OCI-LY7 (cell line): Measurements from ENCODE around the gene ITGB2. TPM values are rescaled to one million over a fixed set of nuclear protein-coding genes. Genes with fewer than 3 reads are reported as not detected.

Experiments
- BruUV-seq: library from RNA; stranded (reverse); fragments of 400-500 nt; replicated peaks from 2 replicates; lab custom pipeline; 2021; lab: Mats Ljungman, UMichigan
- CTCF ChIA-PET: fragments of 300-600 bp; sonication (Branson Sonifier 250); formaldehyde crosslinking; loops from one replicate; lab custom pipeline; 2022; ENCODE audit warnings: antibody characterized with exemption; ENCODE audit not compliant: unreplicated experiment; lab: Charles Lee
- POLR2A ChIA-PET: fragments of 300-600 bp; sonication (Branson Sonifier 250); formaldehyde crosslinking; loops from one replicate; lab custom pipeline; 2022; ENCODE audit warnings: antibody characterized with exemption; lab: Charles Lee
- DNase-seq: peaks from one replicate; pipeline ENCODE4 v3.0.0-alpha.2; 2015; ENCODE audit warnings: low spot score
- H2AFZ ChIP-seq: fragments of 200-600 bp; sonication (generic), shearing (Covaris generic); 2 replicates; pipeline ENCODE4 v1.6.1; 2014; ENCODE audit warnings: mild to moderate bottlenecking, antibody characterized with exemption, low read length, moderate library complexity
- H3K27ac ChIP-seq: fragments of 200-600 bp; sonication (generic); 2 replicates; pipeline ENCODE4 v1.5.1; 2014; ENCODE audit warnings: mixed run types, low read depth, mild to moderate bottlenecking, moderate library complexity, low read length, inconsistent platforms; ENCODE audit not compliant: poor library complexity, severe bottlenecking
- H3K36me3 ChIP-seq: fragments of 200-600 bp; sonication (generic); 2 replicates; pipeline ENCODE4 v1.6.1; 2014; ENCODE audit warnings: mild to moderate bottlenecking, antibody characterized with exemption, low read length, moderate library complexity, mixed read lengths; ENCODE audit not compliant: insufficient read depth
- H3K4me1 ChIP-seq: fragments of 200-600 bp; sonication (generic); 2 replicates; pipeline ENCODE4 v1.5.1; 2014; ENCODE audit warnings: mild to moderate bottlenecking, low read length; ENCODE audit not compliant: insufficient read depth, poor library complexity, severe bottlenecking
- H3K4me2 ChIP-seq: fragments of 200-600 bp; sonication (generic); 2 replicates; pipeline ENCODE4 v1.6.1; 2014; ENCODE audit warnings: mild to moderate bottlenecking, low read length
- H3K4me3 ChIP-seq: fragments of 200-600 bp; sonication (generic); 2 replicates; pipeline ENCODE4 v1.5.1; 2014; ENCODE audit warnings: mild to moderate bottlenecking, low read depth, low read length; ENCODE audit not compliant: poor library complexity, severe bottlenecking
- H3K79me2 ChIP-seq: fragments of 200-600 bp; sonication (generic); 2 replicates; pipeline ENCODE4 v1.6.1; 2016; ENCODE audit warnings: low read depth, mild to moderate bottlenecking, low read length, moderate library complexity, mixed read lengths; ENCODE audit not compliant: insufficient read depth
- H3K9me2 ChIP-seq: fragments of 200-600 bp; sonication (generic); 2 replicates; pipeline ENCODE4 v1.6.1; 2016; ENCODE audit warnings: mild to moderate bottlenecking, low read length, mixed read lengths; ENCODE audit not compliant: insufficient read depth
- H3K9me3 ChIP-seq: fragments of 200-600 bp; sonication (generic); 2 replicates; pipeline ENCODE4 v1.6.1; 2014; ENCODE audit warnings: mild to moderate bottlenecking, mixed run types, low read length, mixed read lengths
- H4K20me1 ChIP-seq: fragments of 200-600 bp; sonication (generic); 2 replicates; pipeline ENCODE4 v1.6.1; 2014; ENCODE audit warnings: mild to moderate bottlenecking, antibody characterized with exemption, low read length, moderate library complexity, mixed read lengths; ENCODE audit not compliant: insufficient read depth
- CTCF ChIP-seq: fragments of 200-600 bp; sonication (generic); conservative IDR thresholded peaks from 2 replicates; pipeline ENCODE4 v1.5.1; 2014; ENCODE audit warnings: mild to moderate bottlenecking, antibody characterized with exemption, low read length, moderate library complexity, mixed read lengths
- EZH2phosphoT487 ChIP-seq: fragments of 200-600 bp; sonication (generic); IDR thresholded peaks from 2 replicates; pipeline ENCODE4 v1.6.1; 2018; ENCODE audit warnings: low read depth, borderline replicate concordance, mild to moderate bottlenecking, mixed run types, antibody characterized with exemption, low read length, moderate library complexity, mixed read lengths
- intact Hi-C: fragments of 100-400 bp; cut with micrococcal nuclease; formaldehyde crosslinking; loops from one replicate; pipeline ENCODE4 v1.10.0; 2022; ENCODE audit not compliant: unreplicated experiment
- total RNA-seq, 2 experiments: library from RNA; depleted of rRNA in 1 of 2; stranded (reverse); fragments of >200 nt in 1 of 2; shearing (Covaris generic) in 1 of 2; gene quantifications; 2 replicates each; pipeline ENCODE4 v1.2.3, GENCODE V29; 2014 to 2022

Gene ITGB2
- total RNA-seq, 2 experiments from 2014 or later, result 11.6 to 78.9 TPM

DNA sequence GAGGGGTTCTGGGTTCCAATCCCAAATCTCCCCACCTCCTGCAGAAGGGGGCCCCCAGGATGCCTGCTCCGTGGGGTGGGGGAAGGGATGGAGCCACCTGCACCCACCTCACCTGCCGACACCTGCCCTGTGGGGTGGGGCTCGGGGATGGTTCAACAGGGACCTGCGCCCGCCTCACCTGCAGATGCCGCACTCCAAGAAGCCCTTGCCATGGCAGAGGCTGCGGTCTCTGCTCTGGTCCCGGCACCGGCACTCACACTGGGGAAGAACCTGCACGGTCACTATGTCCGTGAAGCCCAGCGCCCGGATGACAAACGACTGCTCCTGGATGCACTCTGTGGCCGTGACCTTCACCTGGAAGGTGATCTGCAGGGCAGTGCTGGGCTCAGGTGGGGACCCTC is 29.1 kb downstream of the ITGB2 start:
- intact Hi-C loops, result loop anchor here (1.0 to 2.0 kb wide), 2 partner anchors 19 to 41 kb away; no protein-coding TSS in a partner anchor

GRCh38 chr21:44890961-44891541 is 29.6 kb downstream of the ITGB2 start:
- ChIA-PET CTCF (no interaction called here), POLR2A (no interaction called here)

More for the DNA sequence above, 29.1 kb downstream of the ITGB2 start:
- TF ChIP-seq CTCF (no peak), EZH2phosphoT487 (no peak)
- ChIA-PET POLR2A (no interaction called here), CTCF (no interaction called here)
- DNase-seq, result no peak
- Histone ChIP-seq H3K9me2 (no peaks in the 10 kb centered on the region), H3K27ac (no peak overlapping the region), H3K36me3 (no peaks in the 10 kb centered on the region), H3K4me2 (no peak overlapping the region), H3K9me3 (no peaks in the 10 kb centered on the region), H2AFZ (no peak overlapping the region), H4K20me1 (no peaks in the 10 kb centered on the region), H3K4me1 (no peaks in the 10 kb centered on the region), H3K79me2 (no peaks in the 10 kb centered on the region), H3K4me3 (no peak overlapping the region)
- no TSS peak for BruUV-seq

More at GRCh38 chr21:44890961-44891541, 29.6 kb downstream of the ITGB2 start:
- no peak for DNase-seq
- Histone ChIP-seq H3K9me2 (no peaks in the 10 kb centered on the region), H4K20me1 (no peaks in the 10 kb centered on the region), H3K36me3 (no peaks in the 10 kb centered on the region), H2AFZ (no peak overlapping the region), H3K79me2 (no peaks in the 10 kb centered on the region), H3K4me1 (no peaks in the 10 kb centered on the region), H3K4me3 (no peak overlapping the region), H3K4me2 (no peak overlapping the region), H3K9me3 (no peaks in the 10 kb centered on the region), H3K27ac (no peak overlapping the region)
- TF ChIP-seq CTCF (no peak), EZH2phosphoT487 (no peak)
- intact Hi-C loops, result no loop called here
- BruUV-seq, result no TSS peak
